Measurements from ENCODE around the gene HERC4.
A peak's percentile ranks its signal among the peaks of the same experiment; 100 is the strongest.

The HERC4 gene

GRCh38 chr10:68074775-68075549 lies at the start of gene HERC4:
TSS of gene HERC4 (minus strand) at chr10:68075283. CDS start at chr10:68073108, 2,175 bp downstream.
- DNase-seq = peak; percentile 93

GRCh38 chr10:68124718-68125117 lies 49.6 kb upstream of the HERC4 start:
- DNase-seq = no peak

GRCh38 chr10:68121852-68122251 lies 46.8 kb upstream of the HERC4 start:
- DNase-seq = no peak

- no peak for DNase-seq
These were observed 46.1 kb upstream of the HERC4 start for GRCh38 chr10:68121020-68121743.

GRCh38 chr10:68118657-68119056 lies 43.6 kb upstream of the HERC4 start:
- DNase-seq = no peak

GRCh38 chr10:68112837-68113236 lies 37.8 kb upstream of the HERC4 start:
- no peak for DNase-seq

- DNase-seq = no peak
These were observed 36.5 kb upstream of the HERC4 start for GRCh38 chr10:68111584-68111983.

- DNase-seq = no peak
These were observed 34.9 kb upstream of the HERC4 start for GRCh38 chr10:68110027-68110426.

- no peak for DNase-seq
These were observed 34.2 kb upstream of the HERC4 start, which contains the start of gene MYPN for GRCh38 chr10:68109331-68109730. TSS of gene MYPN (plus strand) at chr10:68109488. CDS start at chr10:68121439, 11,951 bp downstream.

- no peak for DNase-seq
These were observed 33.6 kb upstream of the HERC4 start for GRCh38 chr10:68108653-68109052.

GRCh38 chr10:68108051-68108450 lies 33.0 kb upstream of the HERC4 start:
- no peak for DNase-seq

GRCh38 chr10:68107651-68108050 lies 32.6 kb upstream of the HERC4 start:
- no peak for DNase-seq

- no peak for DNase-seq
These were observed 31.6 kb upstream of the HERC4 start for GRCh38 chr10:68106656-68107055.

GRCh38 chr10:68105820-68106219 lies 30.7 kb upstream of the HERC4 start:
- DNase-seq = no peak

- no peak for DNase-seq
These were observed 28.8 kb upstream of the HERC4 start for GRCh38 chr10:68103901-68104300.

- DNase-seq = no peak
These were observed 28.3 kb upstream of the HERC4 start for GRCh38 chr10:68103261-68103878.

- no peak for DNase-seq
These were observed 26.0 kb upstream of the HERC4 start for GRCh38 chr10:68101066-68101465.

- no peak for DNase-seq
These were observed 24.7 kb upstream of the HERC4 start for GRCh38 chr10:68099736-68100135.

GRCh38 chr10:68096913-68097516 lies 21.9 kb upstream of the HERC4 start:
- DNase-seq = no peak

- DNase-seq = no peak
These were observed 20.1 kb upstream of the HERC4 start for GRCh38 chr10:68095153-68095552.

- DNase-seq = no peak
These were observed 17.4 kb upstream of the HERC4 start for GRCh38 chr10:68092512-68092911.

GRCh38 chr10:68090586-68090985 lies 15.5 kb upstream of the HERC4 start:
- no peak for DNase-seq

GRCh38 chr10:68088740-68089139 lies 13.7 kb upstream of the HERC4 start:
- DNase-seq = no peak

Measured in midbrain (tissue), 1 donor.